Middle frontal gyrus (tissue), 1 donor: Measurements from ENCODE around the gene KRT222.

Source experiments
- DNase-seq: peaks from one replicate; pipeline ENCODE4 v3.0.0-alpha.2; 2015; ENCODE audit warnings: low spot score; ENCODE audit errors: extremely low spot score

Gene KRT222

DNA sequence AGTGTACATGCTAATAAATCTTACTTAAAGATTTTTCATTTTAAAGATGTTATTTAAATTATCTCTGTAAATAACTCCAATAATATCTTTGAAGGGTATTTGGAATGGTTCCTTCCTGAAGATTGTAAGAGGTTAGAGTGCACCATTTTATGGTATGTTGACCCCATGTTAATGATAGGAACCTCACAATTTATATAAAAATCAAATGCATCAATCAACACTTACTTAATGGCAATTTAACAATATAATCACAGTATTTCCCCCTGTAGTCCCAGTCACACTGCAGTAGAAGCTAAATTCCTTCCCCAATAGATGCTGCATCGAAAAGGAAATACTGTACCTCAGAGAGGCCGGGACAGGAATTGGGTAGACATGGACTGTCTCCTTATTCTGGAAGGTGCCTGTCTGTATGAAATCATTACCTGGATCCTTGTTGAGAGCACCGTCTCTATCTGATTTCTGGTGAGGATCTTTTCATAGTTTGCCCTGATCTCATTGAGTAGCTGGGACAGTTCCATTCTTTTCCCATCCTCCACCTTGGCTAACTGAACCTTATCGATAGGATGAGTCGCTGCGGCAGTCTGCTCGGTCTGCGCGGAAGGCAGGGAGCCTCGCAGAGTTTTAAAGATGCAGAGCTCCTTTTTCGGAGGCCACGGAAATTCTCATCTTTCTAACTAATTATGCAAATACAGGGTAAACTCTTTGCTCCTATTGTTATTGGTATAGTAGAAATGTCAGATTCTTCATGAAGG is at the start of gene KRT222:
KRT222 (minus strand) TSS at position 596 of the 752 bp plus-strand sequence; CDS start at position 518, 78 bp downstream.
- no peak for DNase-seq

DNA sequence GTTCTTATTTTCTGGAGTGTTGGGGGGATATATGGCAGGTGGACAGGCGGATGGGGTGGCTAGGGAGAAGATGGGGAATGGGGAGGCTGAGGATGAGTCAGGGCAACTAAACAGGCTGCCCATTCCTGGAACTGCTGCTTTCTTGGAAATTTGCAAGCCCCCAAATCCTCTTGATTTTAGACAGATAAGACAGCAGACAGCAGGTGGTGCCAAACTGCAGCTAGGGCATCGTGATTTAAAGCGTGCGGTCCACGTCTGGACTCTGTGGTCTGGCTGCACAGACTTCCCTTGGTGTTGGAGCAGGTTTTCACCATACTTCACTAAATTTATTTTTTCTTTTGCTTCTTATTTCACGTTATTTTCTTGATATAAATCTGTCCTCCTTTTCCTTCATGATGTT is 49.5 kb upstream of the KRT222 start:
- DNase-seq: no peak

- no peak for DNase-seq
Observed at GRCh38 chr17:40707745-40708144, 42.8 kb upstream of the KRT222 start.

GRCh38 chr17:40705584-40705983 is 40.6 kb upstream of the KRT222 start:
- no peak for DNase-seq

- DNase-seq: no peak
Observed at GRCh38 chr17:40703652-40704051, 38.7 kb upstream of the KRT222 start, which contains the start of gene KRT24. KRT24 (minus strand) TSS chr17:40703752; CDS start chr17:40703693, 59 bp downstream.

GRCh38 chr17:40702271-40702670 is 37.3 kb upstream of the KRT222 start:
- no peak for DNase-seq

- no peak for DNase-seq
Observed at GRCh38 chr17:40699853-40700252, 34.9 kb upstream of the KRT222 start.

DNA sequence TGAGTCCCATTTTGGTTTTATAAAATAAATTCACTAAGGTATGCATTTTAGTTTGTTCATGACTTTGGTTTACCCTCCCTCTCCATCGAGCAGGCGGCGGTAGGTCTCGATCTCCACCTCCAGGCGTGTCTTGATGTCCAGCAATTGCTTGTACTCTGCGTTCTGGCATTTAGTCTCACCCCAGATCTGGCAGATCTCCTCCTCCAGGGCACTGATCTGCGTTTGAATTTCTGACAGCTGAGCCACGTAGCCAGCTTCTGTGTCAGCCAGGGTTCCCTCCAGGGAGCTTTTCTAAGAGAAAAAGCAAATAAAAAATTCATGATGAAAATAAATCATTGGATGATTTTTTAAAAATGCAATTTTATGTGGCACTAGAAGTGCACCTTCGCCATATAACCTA is 34.4 kb upstream of the KRT222 start:
- DNase-seq: no peak

DNA sequence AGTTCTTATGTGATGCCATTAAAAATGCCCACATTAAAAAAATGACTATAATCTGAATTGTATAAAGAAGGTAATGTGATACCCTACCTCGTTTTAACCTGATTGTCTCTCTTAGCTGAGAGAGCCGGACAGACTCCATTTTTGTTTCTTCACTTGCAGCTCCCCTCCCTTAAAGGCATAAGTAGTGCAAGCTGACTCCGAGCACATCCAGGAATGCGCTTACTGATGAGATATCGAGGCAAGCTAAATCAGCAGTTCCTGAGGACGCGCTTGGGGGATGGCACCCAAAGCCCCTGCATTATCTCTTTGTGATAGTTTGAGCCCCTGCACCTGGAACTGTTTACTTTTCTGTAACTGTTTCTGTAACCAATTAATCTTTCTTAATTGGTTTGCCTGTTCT is 32.3 kb upstream of the KRT222 start:
- DNase-seq: no peak

- DNase-seq: no peak
Observed at GRCh38 chr17:40696651-40697072, 31.7 kb upstream of the KRT222 start.

- no peak for DNase-seq
Observed at GRCh38 chr17:40695874-40696472, 31.0 kb upstream of the KRT222 start.

DNA sequence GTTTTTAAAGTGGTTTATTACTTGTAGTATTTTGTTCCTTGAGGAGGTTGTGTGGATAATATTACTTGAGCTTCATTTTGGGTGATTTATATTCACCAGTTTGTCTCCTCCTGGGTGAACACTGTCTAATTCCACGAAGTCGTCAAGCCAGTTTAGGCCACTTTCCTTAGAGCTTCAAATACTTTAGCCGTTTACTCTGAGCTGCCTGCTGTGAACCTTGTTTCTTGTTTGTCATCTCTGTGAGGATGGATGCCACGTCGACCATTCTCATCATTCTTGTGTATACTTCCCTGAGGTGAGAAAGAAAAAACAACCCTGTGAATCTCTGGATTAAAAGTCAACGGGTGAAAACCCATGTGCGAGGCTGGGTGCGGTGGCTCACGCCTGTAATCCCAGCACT is 29.6 kb upstream of the KRT222 start:
- no peak for DNase-seq

DNA sequence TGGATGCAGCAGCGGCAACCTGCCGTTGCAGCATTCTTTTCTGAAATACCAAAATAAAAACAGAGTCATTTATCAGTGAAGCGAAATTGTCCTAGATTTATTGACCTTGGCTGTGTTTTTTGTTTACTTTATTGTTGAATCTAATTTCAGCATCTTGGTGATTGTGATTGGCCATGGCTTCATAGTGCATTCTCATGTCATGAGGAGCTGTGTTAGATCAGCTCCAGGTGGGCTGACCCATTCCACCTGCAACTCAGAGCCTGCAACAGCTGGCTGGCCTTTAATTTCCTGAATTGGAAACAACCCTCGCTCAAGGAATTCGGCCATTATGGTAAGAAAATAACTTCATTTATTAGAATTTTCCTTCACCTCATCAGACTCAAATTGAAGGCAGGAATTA is 22.1 kb upstream of the KRT222 start:
- no peak for DNase-seq

GRCh38 chr17:40686192-40686591 is 21.2 kb upstream of the KRT222 start:
- no peak for DNase-seq

- no peak for DNase-seq
Observed at GRCh38 chr17:40680998-40681397, 16.0 kb upstream of the KRT222 start.

DNA sequence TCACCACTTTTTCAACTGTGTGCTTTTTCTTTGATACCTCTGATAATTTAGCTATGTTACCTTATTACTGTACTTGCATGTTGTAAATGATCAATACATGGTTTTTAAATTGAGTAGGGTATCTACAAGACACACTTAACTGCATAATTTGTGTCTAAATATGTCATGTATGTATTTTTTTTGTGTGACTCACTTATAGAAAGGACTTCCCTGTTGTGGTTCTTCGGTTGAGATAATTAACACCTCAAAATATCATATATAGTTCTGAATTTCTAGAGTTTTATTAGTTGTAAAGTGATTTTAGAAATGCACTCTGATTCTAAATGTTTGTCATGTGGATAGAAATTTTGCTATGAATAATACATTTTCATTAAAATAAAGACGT is 14.5 kb upstream of the KRT222 start:
- no peak for DNase-seq

DNA sequence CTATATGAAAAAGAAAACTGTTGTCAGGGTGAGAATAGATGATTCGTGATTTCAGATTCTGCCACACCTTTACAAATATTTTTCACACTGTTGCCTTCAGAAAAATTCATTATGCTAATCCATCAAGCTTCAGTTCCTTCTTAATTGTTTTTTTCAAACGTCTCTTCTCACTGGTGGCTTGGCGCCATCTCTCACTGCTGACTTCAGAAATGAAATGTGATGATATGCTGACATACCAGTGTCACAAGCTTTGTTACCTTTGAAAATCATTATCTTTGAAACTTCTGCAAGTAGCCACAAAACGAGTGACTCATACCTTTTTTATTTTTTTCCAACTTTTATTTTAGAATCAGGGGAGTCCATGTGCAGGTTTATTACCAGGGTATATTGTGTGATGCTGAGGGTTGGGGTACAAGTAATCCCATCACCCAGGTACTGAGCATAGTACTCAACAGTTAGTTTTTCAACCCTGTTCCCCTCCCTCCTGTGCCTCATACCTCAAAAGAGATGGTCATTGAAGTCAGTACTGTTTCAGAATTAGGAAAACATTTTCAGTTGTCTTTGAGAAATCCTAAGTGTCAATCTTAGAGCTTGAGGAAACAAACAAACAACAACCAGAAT is 14.0 kb upstream of the KRT222 start:
- no peak for DNase-seq

- DNase-seq: no peak
Observed at GRCh38 chr17:40675905-40676304, 10.9 kb upstream of the KRT222 start.

- DNase-seq: no peak
Observed at GRCh38 chr17:40672654-40673053, 7.7 kb upstream of the KRT222 start.

DNA sequence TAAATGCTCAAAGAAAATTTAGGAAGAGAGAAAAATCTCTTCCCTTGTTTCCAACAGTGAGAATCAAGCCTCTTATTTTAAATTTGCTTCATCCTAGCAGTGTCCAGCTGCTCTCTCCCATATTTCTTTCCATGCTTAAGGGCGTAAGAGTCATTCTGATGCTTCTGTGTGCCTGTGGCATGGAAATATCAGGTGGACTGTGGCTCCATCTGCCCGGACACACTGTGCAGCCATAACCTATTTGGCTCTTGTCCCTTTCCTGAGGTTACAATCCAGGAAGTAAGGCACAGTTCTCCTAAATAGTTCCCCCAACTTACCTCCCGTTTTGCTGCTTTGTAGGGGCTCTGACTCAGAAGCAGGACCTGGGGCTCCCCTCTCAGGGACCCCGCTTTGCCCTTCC is 6.3 kb upstream of the KRT222 start:
- no peak for DNase-seq

DNA sequence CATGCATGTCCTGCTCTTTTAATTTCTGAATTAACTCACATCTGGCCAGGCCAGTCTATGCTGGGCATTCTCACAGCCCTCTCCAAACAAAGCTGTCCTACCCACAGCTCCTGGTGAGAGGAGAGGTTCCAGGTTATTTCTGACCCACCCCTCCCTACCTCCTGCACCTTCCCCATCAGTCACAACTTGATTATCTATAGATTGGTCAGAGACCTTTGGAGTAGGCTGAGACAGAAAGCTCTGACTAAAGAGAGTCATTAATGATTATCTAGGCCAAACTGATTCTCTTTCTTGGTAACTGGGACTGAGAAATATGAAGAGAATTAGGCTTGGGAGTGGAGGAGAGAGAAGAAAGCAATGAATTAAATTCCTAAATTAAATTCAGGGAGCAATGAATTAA is 1.4 kb upstream of the KRT222 start:
- DNase-seq: no peak

DNA sequence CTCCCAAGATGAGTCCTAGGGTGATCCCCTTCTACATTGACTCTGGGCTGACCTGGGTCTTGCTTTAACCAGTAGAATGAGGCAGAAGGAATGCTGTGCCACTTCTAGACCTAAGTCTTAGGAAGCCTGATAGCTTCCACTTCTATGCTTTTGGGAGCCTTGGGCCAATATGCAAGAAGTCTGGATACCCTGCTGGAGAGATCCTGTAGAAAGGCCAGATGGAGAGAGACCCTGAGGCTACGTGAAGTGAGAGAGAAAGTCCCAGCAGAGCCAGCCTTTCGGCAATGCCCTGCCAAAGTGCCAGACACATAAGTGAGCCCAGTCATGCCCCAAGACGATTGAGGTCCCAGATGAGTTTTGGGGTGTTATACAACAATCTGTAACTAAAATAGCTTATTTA is 1.7 kb downstream of the KRT222 start:
- DNase-seq: no peak

DNA sequence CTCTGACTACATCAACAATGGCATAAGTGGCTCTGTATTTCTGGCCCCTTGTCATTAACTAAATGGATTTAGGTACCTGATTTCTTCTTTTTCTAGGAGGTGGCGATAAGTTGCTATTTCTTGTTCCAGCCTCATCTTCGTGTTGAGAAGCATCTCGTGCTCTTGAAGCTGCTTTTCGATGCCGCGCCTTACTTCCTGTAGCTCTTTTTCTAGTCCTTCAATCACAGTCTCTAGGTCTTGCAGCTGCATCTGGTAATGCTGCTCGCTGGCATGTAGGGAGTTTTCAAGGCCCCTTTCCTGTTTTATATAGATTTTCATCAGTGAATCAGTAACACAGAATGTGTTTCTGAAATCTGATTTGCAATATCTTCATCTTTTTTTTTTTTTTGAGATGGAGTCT is 5.1 kb downstream of the KRT222 start:
- DNase-seq: no peak
